HG03521 (cell line): Measurements from ENCODE around the gene RPS6KL1.

Experiments used
- ATAC-seq: cut with Tn5 transposase; IDR thresholded peaks from one replicate; pipeline ENCODE4 v1.9.1; 2021; ENCODE audit warnings: mild to moderate bottlenecking, moderate library complexity; ENCODE audit not compliant: unreplicated experiment

Gene RPS6KL1

DNA sequence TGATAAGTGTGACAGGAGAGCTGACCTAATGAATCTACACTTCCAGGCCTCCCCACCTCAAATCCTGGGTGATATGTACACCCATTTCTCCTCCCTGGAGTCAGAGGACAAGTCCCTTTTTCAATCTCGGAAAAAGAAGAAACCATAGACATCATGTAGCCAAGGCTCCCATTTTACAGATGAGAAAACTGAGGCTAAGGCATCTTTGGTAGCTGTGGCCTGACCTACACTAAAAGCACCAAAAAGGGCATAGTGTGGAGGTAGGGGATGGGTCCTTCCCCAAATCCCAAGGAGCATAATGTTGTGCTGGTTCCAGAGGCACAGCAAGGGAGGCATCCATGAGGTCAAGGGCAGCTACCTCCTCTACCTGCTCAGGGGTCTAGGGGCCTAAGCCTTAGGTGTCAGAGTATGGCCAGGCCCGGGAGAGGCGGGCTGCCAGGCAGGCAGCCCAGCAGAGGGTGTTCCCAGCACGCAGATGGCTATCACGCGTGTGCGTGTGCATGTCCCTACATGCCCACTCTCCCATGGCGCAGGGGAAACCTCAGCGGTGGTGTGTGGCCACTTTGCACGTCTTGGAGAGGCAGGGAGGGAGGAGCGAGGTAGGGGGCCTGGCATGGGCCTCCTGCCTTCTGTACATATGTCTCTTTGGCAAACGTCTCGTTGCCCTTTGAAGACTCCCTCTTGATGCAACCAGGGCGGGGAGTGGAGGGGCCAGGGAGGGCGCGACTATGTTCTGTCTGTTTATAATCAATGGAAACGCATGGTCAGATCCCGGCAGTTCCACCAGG lies 29.8 kb upstream of the RPS6KL1 start:
- ATAC-seq = no peak

DNA sequence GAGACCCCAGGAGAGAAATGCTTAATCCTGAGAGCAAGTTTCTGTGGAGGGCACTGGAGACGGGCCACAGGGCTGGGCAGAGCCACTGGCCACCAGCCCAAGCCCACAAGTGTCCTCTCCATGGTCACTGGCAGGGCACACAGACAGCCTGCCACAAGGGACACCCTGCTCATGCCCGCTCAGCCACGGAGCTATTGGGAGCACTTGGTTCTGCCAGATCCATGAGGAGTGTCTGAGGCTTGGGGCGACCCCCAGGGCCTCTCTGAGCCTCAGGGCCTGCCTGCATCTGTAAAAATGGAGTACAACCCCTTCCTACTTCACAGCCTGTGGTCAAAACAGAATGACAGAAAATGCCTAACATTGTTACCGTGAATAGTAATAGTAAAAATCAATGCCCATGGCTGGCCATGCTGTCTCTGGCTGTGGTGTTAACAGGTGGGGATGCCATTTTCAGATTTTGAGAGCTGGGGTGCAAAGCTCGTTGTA lies 29.2 kb upstream of the RPS6KL1 start:
- no peak for ATAC-seq

DNA sequence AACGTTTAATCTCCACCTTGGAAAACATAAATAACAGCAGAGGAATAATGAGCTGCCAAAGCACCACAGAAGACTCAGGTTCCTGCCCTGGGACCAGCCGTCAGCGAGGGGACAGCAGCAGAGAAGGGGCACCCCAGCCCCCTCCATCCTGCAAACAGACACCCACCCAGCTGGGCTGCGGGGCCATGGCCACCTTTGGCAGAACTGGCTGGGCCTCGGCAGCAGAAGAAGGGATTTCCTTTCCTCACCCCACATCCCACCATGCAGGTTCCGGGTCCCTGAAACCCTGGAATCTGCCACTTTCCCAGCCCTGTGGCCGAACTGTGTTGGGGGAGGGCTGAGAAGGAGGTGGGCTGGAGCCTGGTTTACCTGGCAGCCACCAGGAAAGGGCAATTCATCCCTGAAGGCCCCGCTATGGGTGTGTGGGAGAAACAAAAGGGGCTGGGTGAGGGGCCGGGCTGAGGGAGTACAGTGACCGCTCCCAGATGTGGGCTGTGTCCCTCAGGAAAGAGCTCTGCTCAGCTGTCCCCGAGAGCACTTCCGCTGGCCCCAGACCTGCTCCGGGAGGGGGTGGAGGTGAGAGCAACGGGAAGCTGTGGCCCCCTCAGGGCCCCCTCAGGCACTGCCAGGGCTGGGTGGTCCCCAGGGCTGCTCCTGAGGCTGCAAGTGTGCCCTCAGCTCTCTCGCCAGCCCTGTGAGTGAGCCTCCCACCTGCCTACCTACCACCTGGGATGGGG lies 28.6 kb upstream of the RPS6KL1 start:
- no peak for ATAC-seq

DNA sequence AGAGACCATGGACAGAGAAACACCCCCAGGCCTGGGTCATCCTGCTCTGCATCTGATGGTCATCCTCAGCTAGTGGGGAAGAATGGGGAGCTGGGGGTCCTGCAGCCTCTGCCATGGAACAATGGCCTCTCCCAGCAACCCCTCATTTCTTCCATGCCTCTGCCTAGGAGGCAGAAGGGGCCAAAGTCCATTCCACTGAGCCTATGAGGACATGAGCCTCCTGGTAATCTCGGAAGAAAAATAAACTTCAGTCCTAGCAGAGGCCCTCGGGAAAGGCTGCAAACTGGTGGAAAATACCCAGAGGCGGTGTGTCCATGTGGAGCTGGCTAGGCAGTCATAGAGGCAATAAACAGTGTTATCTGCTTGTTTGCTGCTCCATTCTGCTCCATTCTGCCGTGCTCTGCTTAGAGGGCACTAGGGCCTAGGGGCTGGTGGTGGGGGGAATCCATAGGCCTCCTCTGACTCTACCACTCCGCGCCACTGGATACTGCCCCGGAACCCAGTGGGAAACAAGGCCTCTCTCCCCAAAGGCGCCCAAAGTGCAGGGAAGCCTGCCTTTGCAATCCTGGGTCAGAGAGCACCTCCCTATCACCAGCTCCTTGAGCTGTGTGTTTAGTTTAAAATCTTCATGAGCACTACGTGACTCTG lies 27.9 kb upstream of the RPS6KL1 start:
- no peak for ATAC-seq

DNA sequence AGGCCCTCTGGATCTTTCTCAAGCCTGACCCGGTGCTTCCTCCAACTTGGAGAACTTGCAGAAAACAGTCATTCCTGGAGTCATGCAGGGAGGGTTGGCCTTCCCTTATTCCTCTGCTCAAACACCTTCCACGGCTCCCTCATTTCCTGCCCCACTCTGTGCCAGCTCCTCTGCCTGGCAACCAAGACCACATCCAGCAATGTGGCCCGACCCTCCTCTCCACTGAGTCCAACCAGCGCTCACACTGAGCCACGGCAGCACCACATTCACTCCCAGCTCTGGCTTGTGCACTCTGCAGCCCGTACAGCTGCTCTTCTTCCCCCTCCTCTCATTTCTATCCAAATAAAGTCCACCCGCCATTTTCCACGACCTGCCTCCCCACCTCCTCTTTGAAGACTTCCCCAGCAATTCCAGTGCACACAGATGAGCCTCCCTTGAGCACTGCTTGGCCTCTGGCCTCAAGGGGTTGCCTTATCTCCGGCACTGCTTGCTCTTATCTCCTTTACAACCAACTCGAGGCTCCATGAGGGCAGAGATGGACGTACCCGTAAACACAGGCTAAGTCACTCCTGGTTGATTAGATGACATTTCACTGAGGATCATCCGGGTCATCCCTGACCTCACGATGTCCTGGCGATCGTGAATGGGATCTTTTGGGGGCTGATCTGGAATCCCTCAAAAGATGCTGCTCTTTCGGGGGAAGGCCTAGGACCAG lies 27.0 kb upstream of the RPS6KL1 start:
- no peak for ATAC-seq

DNA sequence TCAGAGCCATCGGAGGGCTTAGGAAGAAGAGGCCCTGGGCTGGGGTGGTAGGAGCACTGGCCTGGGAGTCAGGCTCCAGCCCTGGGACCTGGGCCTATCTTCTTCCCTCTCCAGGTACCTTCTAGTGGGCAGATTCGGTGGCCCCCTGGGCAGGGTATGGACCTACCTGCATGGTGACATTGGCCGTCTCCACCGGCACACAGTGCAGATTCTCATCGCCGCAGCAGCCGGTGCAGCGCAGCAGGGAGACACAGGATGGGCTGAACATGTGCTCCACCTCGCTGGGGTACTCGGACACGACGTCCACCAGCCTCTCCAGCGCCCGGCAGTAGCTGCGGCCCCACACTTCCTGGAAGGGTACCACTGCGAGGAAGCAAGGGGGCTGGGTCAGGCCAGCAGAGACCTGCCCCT lies 26.1 kb upstream of the RPS6KL1 start:
- no peak for ATAC-seq

DNA sequence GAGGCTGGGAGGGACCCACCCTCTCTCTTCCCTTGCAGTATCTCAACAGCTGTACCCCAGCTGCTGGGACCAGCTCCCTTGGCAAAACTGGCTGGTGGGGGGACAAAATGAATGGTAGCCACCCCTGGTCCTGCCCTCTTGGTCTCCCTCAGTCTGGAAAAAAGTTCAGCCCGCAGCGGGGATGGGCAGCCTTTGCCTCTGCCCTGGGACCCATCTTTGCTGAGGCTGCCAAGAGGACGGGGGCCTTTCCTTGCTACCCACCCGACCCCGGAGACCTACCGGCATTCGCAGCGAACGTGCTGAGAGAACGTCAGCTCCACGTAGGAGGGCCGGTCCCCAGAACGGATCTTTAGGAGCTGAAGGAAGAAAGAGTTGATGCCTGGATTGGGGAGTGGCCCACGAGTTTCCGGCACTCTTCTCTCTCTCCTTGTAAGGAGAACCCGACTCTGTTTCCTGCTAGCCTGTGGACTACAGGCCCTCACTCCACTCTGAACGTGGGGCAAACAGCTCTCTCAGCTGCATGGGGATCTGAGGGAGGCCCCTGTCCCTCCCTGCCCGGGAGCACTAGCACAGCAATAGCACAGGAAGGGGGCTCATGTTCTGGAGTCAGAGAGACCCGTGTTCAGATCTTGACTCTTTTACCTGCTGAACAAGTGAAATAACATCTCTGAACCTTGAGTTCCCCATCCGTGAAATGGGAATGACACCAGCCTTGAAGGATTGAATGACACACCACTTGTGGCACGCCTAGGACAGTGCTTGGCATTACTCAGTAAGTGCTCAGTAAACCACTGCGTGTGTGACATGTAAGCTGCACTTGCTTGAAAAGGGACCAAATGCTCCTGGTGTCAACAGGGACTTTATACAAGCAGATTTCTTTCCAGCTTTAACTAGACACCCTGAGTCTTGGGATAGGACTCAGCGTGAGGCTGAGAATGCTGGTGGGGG lies 25.4 kb upstream of the RPS6KL1 start:
- ATAC-seq = no peak

DNA sequence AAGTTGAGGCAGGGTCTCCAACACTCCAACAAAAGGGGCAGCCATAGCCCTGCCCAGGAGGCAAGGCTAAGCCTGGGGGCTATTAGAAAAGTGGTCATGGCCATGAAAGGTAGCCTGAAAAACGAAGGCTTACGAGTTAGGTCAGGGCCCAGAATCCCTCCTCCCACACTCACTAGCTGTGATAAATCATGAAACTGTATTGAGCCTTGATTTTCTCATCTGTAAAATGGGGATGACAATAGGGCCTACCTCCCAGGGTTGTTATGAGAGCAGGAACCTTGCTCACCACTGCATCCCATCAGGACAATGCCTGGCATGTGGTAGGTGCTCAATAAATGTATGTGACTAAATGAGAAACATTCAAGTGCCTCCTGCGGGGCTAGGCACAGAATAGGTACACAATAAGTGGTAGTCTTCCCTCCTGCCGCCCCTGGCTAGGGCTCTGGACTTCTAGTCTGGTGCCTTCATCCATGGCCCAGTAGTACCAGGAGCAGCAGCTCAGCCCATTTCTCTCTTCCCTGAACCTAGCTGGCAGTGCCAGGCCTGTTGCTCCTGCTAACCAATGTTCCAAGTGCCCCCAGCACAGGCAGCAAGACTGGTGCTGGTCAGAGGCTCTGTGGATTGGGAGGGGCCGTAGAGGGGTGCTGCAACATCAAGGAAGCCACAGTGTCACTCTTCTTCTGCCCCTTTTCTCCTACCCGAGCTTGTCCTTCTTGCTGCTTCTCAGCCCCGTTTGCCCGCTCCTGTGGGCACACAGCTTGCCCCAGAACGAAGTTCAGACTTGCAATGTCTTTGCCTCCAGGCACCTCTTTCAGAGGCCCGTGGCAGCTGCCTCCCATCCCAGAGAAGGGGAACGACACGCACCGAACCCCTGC lies 24.5 kb upstream of the RPS6KL1 start:
- ATAC-seq = no peak

DNA sequence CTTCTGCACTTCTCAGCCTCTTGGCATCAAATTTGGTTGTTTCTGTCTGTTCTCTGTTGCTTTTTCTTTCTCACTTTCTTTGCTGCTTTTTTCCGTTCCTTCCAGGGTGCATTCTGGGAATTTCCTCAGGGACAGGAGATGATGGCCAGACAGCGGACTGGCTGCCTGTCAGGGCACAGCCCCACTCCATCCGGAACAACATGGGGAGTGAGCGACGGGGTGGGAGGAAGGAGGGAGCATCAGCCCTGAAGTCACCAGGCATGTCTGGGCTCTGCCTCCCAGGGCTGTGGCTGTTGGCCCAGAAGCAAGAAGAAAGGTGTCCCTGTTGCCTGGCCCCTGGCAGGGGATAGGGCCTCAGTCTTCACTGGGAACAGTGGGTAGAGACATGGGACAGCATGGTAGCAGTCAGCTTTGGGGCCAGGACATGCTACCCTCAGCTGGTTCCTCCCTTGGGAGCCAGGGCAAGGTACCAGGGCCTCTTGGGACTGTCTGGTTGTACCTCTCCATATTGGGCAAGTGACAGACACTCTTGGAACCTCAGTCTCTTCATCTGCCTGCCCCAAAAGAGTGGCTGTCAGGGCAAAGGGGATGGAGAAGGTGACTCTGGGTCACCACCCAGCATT lies 23.7 kb upstream of the RPS6KL1 start:
- ATAC-seq = no peak

DNA sequence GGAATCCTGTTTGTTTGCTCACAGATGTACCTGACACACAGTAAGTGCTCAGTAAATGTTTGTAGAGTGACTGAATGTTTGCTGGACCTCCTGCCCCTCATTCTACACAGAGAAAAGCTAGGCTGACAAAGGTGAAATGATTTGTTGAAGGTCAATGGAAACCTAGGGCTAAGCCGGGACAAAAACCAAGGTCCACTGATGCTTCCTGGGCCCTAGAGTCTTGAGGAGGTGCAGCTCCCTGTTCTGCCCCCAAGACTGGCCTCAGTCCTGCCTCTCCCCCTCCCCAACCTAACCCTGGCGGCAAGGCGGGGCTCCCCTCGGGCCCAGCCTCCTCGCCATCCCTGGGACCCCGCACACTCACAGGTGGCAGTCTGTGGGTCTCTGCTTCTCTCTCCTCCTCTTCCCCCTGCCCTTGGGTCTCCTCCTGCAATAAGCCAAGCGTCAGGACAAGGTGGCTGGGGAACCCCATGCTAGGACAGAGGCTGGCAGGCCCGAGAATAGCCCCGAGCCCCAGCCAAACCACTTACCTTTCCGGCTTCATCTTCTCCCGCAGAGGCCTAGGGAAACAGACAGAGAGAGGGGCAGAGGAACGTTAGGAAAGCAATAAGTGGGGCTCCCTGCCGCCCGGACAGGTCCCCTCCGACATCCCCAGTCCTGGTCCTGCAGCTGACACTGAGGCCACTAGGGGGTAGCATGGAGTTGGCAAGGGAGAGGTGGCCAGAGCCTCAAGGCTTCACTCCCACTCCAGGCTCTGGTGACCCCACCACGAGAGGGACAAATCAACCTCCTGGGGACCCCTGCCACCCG lies 23.0 kb upstream of the RPS6KL1 start:
- ATAC-seq = no peak

DNA sequence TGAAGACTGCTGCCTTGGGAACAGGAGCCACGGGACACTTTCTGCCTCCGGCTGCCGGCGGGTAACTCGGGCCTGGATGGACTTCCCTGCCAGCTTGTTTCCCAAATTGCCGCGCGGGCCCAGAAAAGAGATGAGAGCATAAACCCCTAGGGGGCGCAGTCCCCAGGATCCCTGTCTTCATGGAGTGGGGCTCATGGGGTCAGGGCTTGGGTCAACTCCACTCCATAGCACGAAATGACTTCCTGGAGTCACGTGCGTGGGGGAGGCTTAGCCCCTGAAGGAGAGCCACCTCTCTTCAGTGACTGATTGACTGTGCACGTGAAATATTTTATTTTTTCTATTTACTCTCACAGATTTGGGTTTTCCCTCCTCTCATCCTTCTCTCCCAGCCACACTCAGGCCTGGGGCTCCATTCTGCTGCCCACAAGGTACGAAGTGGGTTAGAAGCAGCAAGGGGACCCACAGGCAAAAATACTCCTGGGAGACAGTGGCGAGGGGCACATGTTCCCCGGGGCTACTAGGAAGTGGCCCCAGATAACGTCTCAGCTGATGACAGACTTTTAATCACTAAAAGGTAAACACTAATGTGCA lies 22.3 kb upstream of the RPS6KL1 start:
- ATAC-seq = no peak

DNA sequence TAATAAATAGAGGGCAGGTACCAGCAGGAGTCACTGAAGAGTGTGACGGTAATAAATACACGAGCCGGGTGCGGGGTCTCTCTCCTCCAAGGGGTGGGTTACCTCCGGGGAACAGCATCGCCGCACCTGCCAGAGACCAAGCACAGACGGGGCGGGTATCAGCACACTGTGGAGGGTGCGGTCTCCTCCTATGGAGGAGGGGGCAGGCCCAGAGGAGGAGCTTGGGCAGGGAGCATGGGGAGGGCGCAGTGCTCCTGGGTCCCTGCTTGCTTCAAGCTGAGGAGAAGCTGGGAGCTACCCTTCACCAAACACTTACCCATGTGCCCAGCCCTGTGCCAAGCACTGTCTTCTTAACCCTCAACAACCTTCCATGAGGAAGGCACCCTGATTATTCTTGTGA lies 19.5 kb upstream of the RPS6KL1 start:
- no peak for ATAC-seq

DNA sequence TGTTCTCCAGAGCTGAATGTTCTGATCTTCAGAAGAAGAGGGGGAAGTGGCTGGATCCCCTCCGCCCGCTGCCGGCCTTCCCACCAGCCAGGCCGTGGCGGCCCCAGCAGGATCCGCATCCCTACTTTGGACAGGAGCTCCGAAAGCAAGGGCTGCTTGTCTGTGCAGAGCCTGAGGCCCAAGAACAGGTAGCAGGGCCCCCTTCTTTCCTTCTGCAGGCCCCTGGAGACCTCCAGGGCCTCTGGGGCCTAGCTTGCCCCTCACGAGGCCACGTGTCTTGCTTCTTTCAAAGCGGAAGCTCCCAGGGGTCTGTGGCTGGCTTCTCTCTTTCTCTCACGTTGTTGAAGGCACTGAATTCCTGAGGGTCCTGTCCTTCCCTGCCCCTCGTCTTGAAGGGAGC lies 19.1 kb upstream of the RPS6KL1 start:
- ATAC-seq = no peak

DNA sequence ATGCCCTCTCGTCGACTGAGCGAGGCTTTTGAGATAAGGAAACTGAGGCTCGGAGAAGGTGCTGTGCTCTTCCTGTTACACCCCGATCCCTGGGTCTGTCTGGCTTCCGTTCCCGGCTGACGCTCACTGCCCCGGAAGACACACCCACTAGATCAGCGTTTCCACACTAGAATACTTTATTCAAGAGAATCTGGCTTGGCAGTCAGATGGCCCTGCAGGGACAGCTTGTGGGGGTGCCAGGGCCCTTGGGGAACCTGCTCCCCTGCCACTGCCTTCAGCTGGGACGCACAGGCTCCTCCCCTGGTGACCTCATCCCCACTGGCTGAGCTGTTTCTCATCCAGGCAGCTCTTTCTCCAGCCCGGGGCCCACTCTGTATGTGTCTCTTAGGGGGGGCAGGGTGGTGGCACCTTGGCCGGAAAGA lies 18.6 kb upstream of the RPS6KL1 start:
- ATAC-seq = peak; percentile 43

DNA sequence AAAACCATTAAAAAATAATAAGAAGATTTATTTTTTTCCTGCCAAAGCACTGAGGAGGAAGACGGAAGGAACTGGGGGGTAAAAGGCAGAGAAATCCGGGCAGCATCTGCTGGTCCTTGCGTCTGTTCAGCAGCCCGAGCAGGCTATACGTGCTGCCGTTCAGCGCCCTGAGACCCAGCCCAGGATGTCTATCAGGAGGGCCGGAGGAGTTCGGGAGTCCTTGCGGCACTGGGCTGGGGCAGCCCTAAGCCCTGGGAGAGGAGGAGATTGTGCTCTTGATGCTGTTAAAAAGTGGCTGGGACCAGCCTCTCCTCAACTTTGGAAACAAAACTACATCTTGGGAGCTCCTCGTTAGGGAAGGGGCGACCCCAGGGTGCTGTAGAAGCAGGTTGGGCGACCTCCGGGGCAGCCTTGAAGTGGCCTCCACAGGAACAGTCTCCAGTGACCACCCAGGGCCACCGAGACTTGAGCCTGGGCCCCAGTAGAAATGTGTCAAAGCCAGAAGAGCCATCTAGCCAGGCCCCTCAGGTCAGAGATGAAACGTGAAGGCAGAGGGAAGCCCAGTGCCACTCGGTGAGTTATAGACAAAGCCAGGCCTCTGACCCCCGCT lies 18.0 kb upstream of the RPS6KL1 start:
- no peak for ATAC-seq

DNA sequence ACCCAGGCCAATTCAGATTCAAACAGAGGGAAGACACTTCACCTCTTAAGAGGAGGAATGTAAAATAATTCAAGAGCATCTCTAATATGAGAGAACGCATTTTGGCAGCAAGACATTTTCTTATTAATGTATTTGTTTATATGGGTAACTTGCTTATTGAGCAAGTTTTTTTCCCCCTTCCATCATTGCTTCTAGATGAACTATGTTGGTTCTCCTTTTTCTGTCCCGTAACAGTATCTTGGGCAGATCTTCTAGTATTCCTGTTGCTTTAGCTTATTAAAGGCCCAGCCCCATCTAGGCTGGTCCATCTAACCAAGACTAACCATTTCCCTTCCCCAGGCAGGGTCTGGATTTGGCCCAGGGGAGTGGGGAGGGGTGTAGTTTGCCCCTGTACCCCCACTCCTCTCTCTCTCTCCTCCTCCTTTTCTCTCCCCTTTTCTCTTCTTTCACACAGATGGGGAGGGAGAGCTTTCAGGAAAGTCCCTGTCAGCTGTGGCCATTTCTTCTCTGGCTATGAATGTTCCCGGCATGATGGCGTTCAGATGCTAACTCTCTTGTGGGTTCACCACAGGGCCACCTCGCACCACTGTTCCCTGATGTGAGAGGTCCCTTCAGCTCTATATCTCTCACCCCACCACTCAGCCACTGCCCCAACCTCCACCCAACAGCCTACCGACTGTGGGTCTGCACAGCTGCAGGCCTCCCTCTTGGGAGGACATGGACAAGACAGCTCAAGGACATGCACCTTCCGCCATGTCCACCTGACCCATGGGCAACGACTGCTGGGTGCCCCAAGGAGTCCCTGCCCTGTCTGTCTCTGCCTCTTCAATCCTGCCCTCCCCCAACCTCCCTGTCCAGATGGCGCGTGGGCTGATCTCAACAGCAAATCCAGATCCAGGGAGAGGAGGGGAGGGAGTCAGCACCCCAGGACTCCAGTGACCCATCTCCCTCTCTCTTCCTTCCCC lies 15.8 kb upstream of the RPS6KL1 start:
- no peak for ATAC-seq
